ENCODE data around the gene TARS3.

Gene TARS3

GRCh38 chr15:101718896-101719295 is 5.4 kb downstream of the TARS3 start:
- H3K4me3 ChIP-seq (replicated peaks; ENCODE audit: low read depth, low read length) = no peak overlapping the region
- DNase-seq (ENCODE audit: extremely low read depth, low read depth) = no peak
- TF ChIP-seq CTCF (IDR thresholded peaks at IDR 0.05; ENCODE audit: low read depth, low read length, missing control alignments) = no peak

- H3K4me3 ChIP-seq (replicated peaks; ENCODE audit: low read depth, low read length) = no peak overlapping the region
- DNase-seq (ENCODE audit: extremely low read depth, low read depth) = no peak
- no peak for TF ChIP-seq CTCF (IDR thresholded peaks at IDR 0.05; ENCODE audit: low read depth, low read length, missing control alignments)
These were observed 12.2 kb downstream of the TARS3 start for GRCh38 chr15:101712078-101712477.

GRCh38 chr15:101710806-101711205 is 13.5 kb downstream of the TARS3 start:
- TF ChIP-seq CTCF (IDR thresholded peaks at IDR 0.05; ENCODE audit: low read depth, low read length, missing control alignments) = no peak
- no peak overlapping the region for H3K4me3 ChIP-seq (replicated peaks; ENCODE audit: low read depth, low read length)
- DNase-seq (ENCODE audit: extremely low read depth, low read depth) = peak; percentile 9

- DNase-seq (ENCODE audit: extremely low read depth, low read depth) = no peak
- no peak overlapping the region for H3K4me3 ChIP-seq (replicated peaks; ENCODE audit: low read depth, low read length)
- TF ChIP-seq CTCF (IDR thresholded peaks at IDR 0.05; ENCODE audit: low read depth, low read length, missing control alignments) = no peak
These were observed 14.8 kb downstream of the TARS3 start for GRCh38 chr15:101709466-101709865.

- no peak overlapping the region for H3K4me3 ChIP-seq (replicated peaks; ENCODE audit: low read depth, low read length)
- no peak for DNase-seq (ENCODE audit: extremely low read depth, low read depth)
- TF ChIP-seq CTCF (IDR thresholded peaks at IDR 0.05; ENCODE audit: low read depth, low read length, missing control alignments) = no peak
These were observed 16.3 kb downstream of the TARS3 start for GRCh38 chr15:101707983-101708382.

- TF ChIP-seq CTCF (IDR thresholded peaks at IDR 0.05; ENCODE audit: low read depth, low read length, missing control alignments) = no peak
- no peak for DNase-seq (ENCODE audit: extremely low read depth, low read depth)
- no peak overlapping the region for H3K4me3 ChIP-seq (replicated peaks; ENCODE audit: low read depth, low read length)
These were observed 22.2 kb downstream of the TARS3 start for GRCh38 chr15:101702077-101702476.

- no peak for TF ChIP-seq CTCF (IDR thresholded peaks at IDR 0.05; ENCODE audit: low read depth, low read length, missing control alignments)
- no peak for DNase-seq (ENCODE audit: extremely low read depth, low read depth)
- no peak overlapping the region for H3K4me3 ChIP-seq (replicated peaks; ENCODE audit: low read depth, low read length)
These were observed 26.0 kb downstream of the TARS3 start for GRCh38 chr15:101698314-101698713.
